MM.1S (cell line): ENCODE data around the gene ST6GALNAC6.

Source experiments
- DNase-seq: peaks from one replicate; pipeline ENCODE4 v3.0.0-alpha.2; 2015
- H2AFZ ChIP-seq: fragments of 300-600 bp; sonication (generic); 2 replicates; pipeline ENCODE4 v1.6.0; 2016; ENCODE audit warnings: antibody characterized with exemption, low read length
- H3F3A ChIP-seq: fragments of 300-600 bp; sonication (generic); 2 replicates; pipeline ENCODE4 v1.6.1; 2016; ENCODE audit warnings: mild to moderate bottlenecking, antibody characterized with exemption, low read length, moderate library complexity, mixed read lengths; ENCODE audit not compliant: insufficient read depth
- H3K27ac ChIP-seq: fragments of 300-600 bp; sonication (generic); 2 replicates; pipeline ENCODE4 v1.5.1; 2016; ENCODE audit warnings: mild to moderate bottlenecking, low read length
- H3K27me3 ChIP-seq: fragments of 300-600 bp; sonication (generic); replicated peaks from 2 replicates; pipeline ENCODE4 v1.6.0; 2016; ENCODE audit warnings: low read length; ENCODE audit not compliant: insufficient read depth
- H3K36me3 ChIP-seq: fragments of 300-600 bp; sonication (generic); replicated peaks from 2 replicates; pipeline ENCODE4 v1.6.1; 2016; ENCODE audit warnings: mild to moderate bottlenecking, low read length, mixed read lengths; ENCODE audit not compliant: insufficient read depth
- H3K4me1 ChIP-seq: fragments of 300-600 bp; sonication (generic); 2 replicates; pipeline ENCODE4 v1.6.1; 2016; ENCODE audit warnings: low read length, mixed read lengths
- H3K4me2 ChIP-seq: fragments of 300-600 bp; sonication (generic); 2 replicates; pipeline ENCODE4 v1.6.0; 2016; ENCODE audit warnings: low read depth, low read length
- H3K4me3 ChIP-seq: fragments of 300-600 bp; sonication (generic); 2 replicates; pipeline ENCODE4 v1.5.1; 2016; ENCODE audit warnings: low read length, mixed read lengths
- H3K79me2 ChIP-seq: fragments of 300-600 bp; sonication (generic); 2 replicates; pipeline ENCODE4 v1.6.1; 2016; ENCODE audit warnings: mixed run types, low read length, mixed read lengths
- H3K9ac ChIP-seq: fragments of 300-600 bp; sonication (generic); 2 replicates; pipeline ENCODE4 v1.6.1; 2016; ENCODE audit warnings: low read length, mixed read lengths
- H3K9me2 ChIP-seq: fragments of 300-600 bp; sonication (generic); replicated peaks from 2 replicates; pipeline ENCODE4 v1.6.1; 2016; ENCODE audit warnings: mild to moderate bottlenecking, low read length, mixed read lengths; ENCODE audit not compliant: insufficient read depth
- H3K9me3 ChIP-seq: fragments of 300-600 bp; sonication (generic); replicated peaks from 2 replicates; pipeline ENCODE4 v1.6.1; 2016; ENCODE audit warnings: mild to moderate bottlenecking, low read length, mixed read lengths; ENCODE audit not compliant: insufficient read depth
- H4K20me1 ChIP-seq: fragments of 300-600 bp; sonication (generic); 2 replicates; pipeline ENCODE4 v1.6.1; 2016; ENCODE audit warnings: mild to moderate bottlenecking, low read length, moderate library complexity, mixed read lengths; ENCODE audit not compliant: insufficient read depth
- CTCF ChIP-seq: fragments of 300-600 bp; sonication (generic); IDR thresholded peaks from 2 replicates; pipeline ENCODE4 v1.5.1; 2016; ENCODE audit warnings: antibody characterized with exemption, low read length, mixed read lengths
- EZH2 ChIP-seq: fragments of 300-600 bp; sonication (generic); optimal IDR thresholded peaks from 2 replicates; pipeline ENCODE3; 2017; ENCODE audit warnings: low read depth, mild to moderate bottlenecking, antibody characterized with exemption, low read length, mixed read lengths
- EZH2phosphoT487 ChIP-seq: fragments of 300-600 bp; sonication (generic); IDR thresholded peaks from 2 replicates; pipeline ENCODE4 v1.6.1; 2018; ENCODE audit warnings: antibody characterized with exemption, low read length

Gene ST6GALNAC6

GRCh38 chr9:127854184-127854806 is 45.1 kb downstream of the ST6GALNAC6 start, which contains the start of gene ENG:
Gene ENG, minus strand, starts transcription at chr9:127854658. Its CDS starts 303 bp downstream, at chr9:127854355.
- Histone ChIP-seq H3K27me3 (peaks cover under 1% of the 10 kb centered on the region; the same call in 1 of the 2 replicates), H3K4me3 (no peak within 1 kb of the TSS), H3K9me2 (no peaks in the 10 kb centered on the region), H3K27ac (no peak within 1 kb of the TSS), H3K79me2 (no peaks in the 10 kb centered on the region), H4K20me1 (no peaks in the 10 kb centered on the region), H3K9ac (no peak within 1 kb of the TSS), H3K4me2 (no peak within 1 kb of the TSS), H3F3A (no peaks in the 10 kb centered on the region), H3K36me3 (no peaks in the 10 kb centered on the region), H3K4me1 (no peaks in the 10 kb centered on the region), H3K9me3 (no peaks in the 10 kb centered on the region), H2AFZ (no peak within 1 kb of the TSS)
- TF ChIP-seq EZH2 = no peak
- TF ChIP-seq CTCF = no peak
- TF ChIP-seq EZH2phosphoT487 = no peak
- DNase-seq = no peak

- Histone ChIP-seq H3K9ac (no peak overlapping the region), H3K36me3 (no peaks in the 10 kb centered on the region), H3K4me2 (no peak overlapping the region), H3K27ac (no peak overlapping the region), H3K27me3 (peaks cover 7% of the 10 kb centered on the region; the same call in 1 of the 2 replicates), H3K4me3 (no peak overlapping the region), H3K9me3 (no peaks in the 10 kb centered on the region), H3K4me1 (no peaks in the 10 kb centered on the region), H3K79me2 (no peaks in the 10 kb centered on the region), H3F3A (no peaks in the 10 kb centered on the region), H3K9me2 (no peaks in the 10 kb centered on the region), H2AFZ (no peak overlapping the region), H4K20me1 (no peaks in the 10 kb centered on the region)
- TF ChIP-seq CTCF = no peak
- TF ChIP-seq EZH2phosphoT487 = no peak
- TF ChIP-seq EZH2 = no peak
- DNase-seq = no peak
Measured at GRCh38 chr9:127853312-127854183, 45.9 kb downstream of the ST6GALNAC6 start.

GRCh38 chr9:127852829-127853228 is 46.6 kb downstream of the ST6GALNAC6 start:
- Histone ChIP-seq H3K4me3 (no peak overlapping the region), H2AFZ (no peak overlapping the region), H3K4me1 (no peaks in the 10 kb centered on the region), H3K9me2 (no peaks in the 10 kb centered on the region), H3K27me3 (peaks cover 7% of the 10 kb centered on the region; the same call in 1 of the 2 replicates), H3K36me3 (no peaks in the 10 kb centered on the region), H3K27ac (no peak overlapping the region), H4K20me1 (no peaks in the 10 kb centered on the region), H3K9ac (no peak overlapping the region), H3K4me2 (no peak overlapping the region), H3F3A (no peaks in the 10 kb centered on the region), H3K9me3 (no peaks in the 10 kb centered on the region), H3K79me2 (no peaks in the 10 kb centered on the region)
- no peak for DNase-seq
- TF ChIP-seq EZH2phosphoT487 (no peak), EZH2 (no peak)
